Measurements from ENCODE around the gene RACGAP1. TPM values are rescaled to one million over a fixed set of nuclear protein-coding genes. Genes with fewer than 3 reads are reported as not detected.
"Not testable (repeated sequence)": the region's sequence is repeated elsewhere in the genome, so short reads cannot be mapped to it uniquely, and the experiment has no call there.

RACGAP1 gene
- total RNA-seq, 1 donor from 2014 or later: 144 TPM

- intact Hi-C loops (cut with micrococcal nuclease): no loop called here
Observed at GRCh38 chr12:49998453-49998852, 26.8 kb downstream of the RACGAP1 start.

GRCh38 chr12:49990273-49990672, 35.0 kb downstream of the RACGAP1 start:
- intact Hi-C loops (cut with micrococcal nuclease): no loop called here

- intact Hi-C loops (cut with micrococcal nuclease): not testable (repeated sequence)
Observed at GRCh38 chr12:49989400-49989799, 35.9 kb downstream of the RACGAP1 start.

- intact Hi-C loops (cut with micrococcal nuclease): no loop called here
Observed at GRCh38 chr12:49987625-49988303, 37.5 kb downstream of the RACGAP1 start.

GRCh38 chr12:49986476-49986875, 38.8 kb downstream of the RACGAP1 start:
- intact Hi-C loops (cut with micrococcal nuclease): not testable (repeated sequence)

GRCh38 chr12:49985981-49986380, 39.3 kb downstream of the RACGAP1 start:
- intact Hi-C loops (cut with micrococcal nuclease): no loop called here

- intact Hi-C loops (cut with micrococcal nuclease): no loop called here
Observed at GRCh38 chr12:49984476-49985359, 40.6 kb downstream of the RACGAP1 start.

GRCh38 chr12:49983892-49984291, 41.4 kb downstream of the RACGAP1 start:
- intact Hi-C loops (cut with micrococcal nuclease): no loop called here

GRCh38 chr12:49982246-49983087, 42.8 kb downstream of the RACGAP1 start:
- intact Hi-C loops (cut with micrococcal nuclease): no loop called here

- intact Hi-C loops (cut with micrococcal nuclease): no loop called here
Observed at GRCh38 chr12:49980501-49981349, 44.6 kb downstream of the RACGAP1 start.

- intact Hi-C loops (cut with micrococcal nuclease): no loop called here
Observed at GRCh38 chr12:49979791-49980190, 45.5 kb downstream of the RACGAP1 start.

- intact Hi-C loops (cut with micrococcal nuclease): no loop called here
Observed at GRCh38 chr12:49979016-49979586, 46.2 kb downstream of the RACGAP1 start.

- intact Hi-C loops (cut with micrococcal nuclease): no loop called here
Observed at GRCh38 chr12:49978125-49978524, 47.2 kb downstream of the RACGAP1 start.

- intact Hi-C loops (cut with micrococcal nuclease): no loop called here
Observed at GRCh38 chr12:49976557-49976956, 48.7 kb downstream of the RACGAP1 start.

- intact Hi-C loops (cut with micrococcal nuclease): no loop called here
Observed at GRCh38 chr12:49975318-49975761, 50.0 kb downstream of the RACGAP1 start.

GRCh38 chr12:49974677-49975317, 50.5 kb downstream of the RACGAP1 start:
- intact Hi-C loops (cut with micrococcal nuclease): no loop called here

- intact Hi-C loops (cut with micrococcal nuclease): no loop called here
Observed at GRCh38 chr12:49974231-49974675, 51.0 kb downstream of the RACGAP1 start.

- intact Hi-C loops (cut with micrococcal nuclease): no loop called here
Observed at GRCh38 chr12:49973361-49973830, 51.9 kb downstream of the RACGAP1 start.

GRCh38 chr12:49972641-49973360, 52.5 kb downstream of the RACGAP1 start, which contains the start of gene AQP6:
AQP6 (plus strand) TSS chr12:49972947; CDS start chr12:49973174, 227 bp downstream.
- intact Hi-C loops (cut with micrococcal nuclease): no loop called here

Measured in T-helper 2 cell treated with Interferon-gamma antibody and Interleukin-4, amounts not matched to agents 100 ng/mL and 5 ng/mL, for 36 hours (primary cell).